Activated CD8-positive, alpha-beta memory T cell treated with anti-CD3 and anti-CD28 coated beads, Interleukin-2, amount 50 U/mL, for 48 hours (primary cell): ENCODE data around the gene FOSL1.
"Not testable (repeated sequence)": the region's sequence is repeated elsewhere in the genome, so short reads cannot be mapped to it uniquely, and the experiment has no call there.

ENCODE experiments used
- DNase-seq: peaks from one replicate; pipeline ENCODE4 v3.0.0-alpha.2; 2020

FOSL1 gene

GRCh38 chr11:65894034-65894591 lies 6.1 kb downstream of the FOSL1 start:
- peak; percentile 76 for DNase-seq

GRCh38 chr11:65892661-65893317 lies 7.4 kb downstream of the FOSL1 start:
- no peak for DNase-seq

DNA sequence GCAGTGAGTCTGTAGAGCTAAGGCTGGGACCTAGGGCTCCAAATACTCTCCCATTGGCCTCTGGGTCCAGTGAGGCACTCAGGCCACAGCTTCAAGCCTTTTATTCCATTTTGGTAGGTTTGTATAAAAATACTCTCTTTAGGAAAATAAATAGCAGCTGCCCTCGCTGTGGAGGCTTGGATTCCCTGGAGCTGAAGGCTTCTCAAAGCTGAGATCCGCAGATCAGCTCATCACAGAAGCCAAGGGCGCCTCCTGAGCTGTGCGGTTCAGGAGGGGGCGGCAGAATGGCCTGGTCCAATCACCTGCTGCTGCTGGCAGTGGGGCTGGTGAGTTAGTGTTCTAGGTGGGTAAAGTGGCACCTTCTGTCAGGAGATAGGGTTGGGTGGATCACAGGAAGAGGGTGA lies 8.0 kb downstream of the FOSL1 start:
- DNase-seq: not testable (repeated sequence)

- peak; percentile 82 for DNase-seq
Observed at GRCh38 chr11:65891219-65892136, 8.7 kb downstream of the FOSL1 start.

DNA sequence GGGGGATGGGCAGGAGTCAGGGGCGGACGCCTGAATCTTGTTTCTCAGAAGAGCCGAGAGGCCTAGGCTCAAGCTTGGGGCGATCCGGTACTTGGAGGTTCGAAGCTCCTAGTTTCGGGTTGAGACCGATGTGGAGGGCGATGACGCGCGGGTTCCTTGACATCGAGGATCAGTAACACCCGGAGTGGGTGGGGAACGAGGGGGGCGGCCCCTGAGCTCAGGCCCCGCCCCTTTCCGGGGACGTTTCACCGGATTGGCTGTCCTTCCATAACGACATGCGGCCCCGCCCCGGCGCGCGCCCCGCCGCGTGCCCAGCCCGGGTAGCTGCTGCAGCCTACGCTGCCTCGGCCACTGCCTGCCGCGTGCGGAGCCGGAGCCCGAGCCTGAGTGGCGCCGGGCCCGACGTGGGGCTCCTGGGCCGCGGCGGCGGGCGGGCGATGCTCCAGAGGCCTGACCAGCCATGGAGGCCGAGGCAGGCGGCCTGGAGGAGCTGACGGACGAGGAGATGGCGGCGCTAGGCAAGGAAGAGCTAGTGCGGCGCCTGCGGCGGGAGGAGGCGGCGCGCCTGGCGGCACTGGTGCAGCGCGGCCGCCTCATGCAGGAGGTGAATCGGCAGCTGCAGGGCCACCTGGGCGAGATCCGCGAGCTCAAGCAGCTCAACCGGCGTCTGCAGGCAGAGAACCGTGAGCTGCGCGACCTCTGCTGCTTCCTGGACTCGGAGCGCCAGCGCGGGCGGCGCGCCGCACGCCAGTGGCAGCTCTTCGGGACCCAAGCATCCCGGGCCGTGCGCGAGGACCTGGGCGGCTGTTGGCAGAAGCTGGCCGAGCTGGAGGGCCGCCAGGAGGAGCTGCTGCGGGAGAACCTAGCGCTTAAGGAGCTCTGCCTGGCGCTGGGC lies 9.6 kb downstream of the FOSL1 start, which contains the start of gene CCDC85B:
TSS of gene CCDC85B (plus strand) at position 350 of the 895 bp plus-strand sequence. CDS start at position 461, 111 bp downstream.
- DNase-seq: peak; percentile 99

DNA sequence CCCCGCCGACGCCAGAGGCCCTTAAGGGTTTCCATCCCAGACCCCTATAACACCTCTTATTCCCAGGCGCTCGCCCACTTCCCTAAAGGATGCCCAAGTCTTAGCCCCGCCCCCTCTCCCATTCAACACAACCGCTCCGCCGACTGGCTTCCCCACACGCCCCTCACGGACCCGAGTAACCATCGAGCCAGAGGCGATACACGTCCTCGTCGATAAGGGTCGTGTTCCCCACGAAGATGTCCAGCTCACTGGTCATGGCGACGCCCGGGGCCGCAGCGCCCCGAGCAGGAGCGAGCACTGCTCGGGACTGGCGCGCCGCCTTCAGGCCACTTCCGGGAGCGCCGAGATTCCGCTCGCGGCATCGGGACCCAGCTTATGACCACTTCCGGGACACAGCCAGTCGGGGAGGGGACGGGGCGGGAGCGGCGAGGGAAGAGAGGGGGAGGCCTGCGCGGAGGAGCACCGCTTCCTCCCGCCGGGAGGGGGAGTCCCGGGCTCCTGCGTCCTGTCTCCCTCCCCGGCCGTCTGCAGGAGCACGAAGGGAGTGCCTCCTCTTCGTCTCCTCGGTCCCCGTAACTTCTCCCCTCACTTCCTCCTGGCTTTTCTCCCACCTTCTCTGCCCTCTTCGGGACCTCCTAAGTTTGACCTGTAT lies 11.9 kb downstream of the FOSL1 start, which contains the start of gene FIBP:
TSS of gene FIBP (minus strand) at position 309 of the 652 bp plus-strand sequence. CDS start at position 256, 53 bp downstream.
- DNase-seq: peak; percentile 97

GRCh38 chr11:65887723-65888162 lies 12.4 kb downstream of the FOSL1 start:
- no peak for DNase-seq

DNA sequence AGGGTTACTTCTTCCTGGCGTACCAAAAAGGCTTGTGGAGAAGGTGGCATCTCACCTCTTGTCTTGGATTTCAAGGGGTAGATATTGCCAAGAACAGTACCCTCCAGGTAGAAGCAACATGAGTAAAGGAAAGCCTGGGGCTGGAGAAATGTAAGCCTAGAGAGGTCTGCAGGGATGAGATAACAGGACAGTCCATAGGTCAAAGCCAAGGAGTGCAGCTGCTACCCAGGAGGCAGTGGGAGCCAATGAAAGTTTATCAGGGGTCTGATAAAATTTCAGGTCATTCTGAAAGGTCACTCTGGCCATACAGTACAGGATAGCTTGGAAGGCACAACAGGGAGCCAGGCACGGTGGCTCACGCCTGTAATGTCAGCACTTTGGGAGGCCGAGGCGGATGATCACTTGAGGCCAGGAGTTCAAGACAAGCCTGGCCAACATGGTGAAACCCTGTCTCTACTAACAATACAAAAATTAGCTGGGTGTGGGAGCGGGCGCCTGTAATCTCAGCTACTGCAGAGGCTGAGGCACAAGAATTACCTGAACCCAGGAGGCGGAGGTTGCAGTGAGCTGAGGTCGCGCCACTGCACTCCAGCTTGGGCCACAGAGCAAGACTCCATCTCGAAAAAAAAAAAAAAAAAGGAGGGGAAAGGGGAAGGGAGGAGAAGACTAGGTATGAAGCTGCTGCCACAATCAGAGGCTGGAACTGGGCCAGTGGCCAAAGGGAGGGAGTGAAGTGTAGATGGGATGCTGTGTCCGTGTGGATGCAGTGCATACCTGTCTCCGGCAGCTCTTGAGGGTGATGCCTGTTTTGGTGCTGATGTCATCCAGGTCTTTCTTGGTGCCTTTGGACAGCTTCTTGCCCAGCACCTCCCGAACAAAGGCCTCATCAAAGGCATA lies 13.1 kb downstream of the FOSL1 start:
- no peak for DNase-seq

GRCh38 chr11:65885808-65886536 lies 14.2 kb downstream of the FOSL1 start:
- no peak for DNase-seq

- no peak for DNase-seq
Observed at GRCh38 chr11:65885231-65885630, 15.0 kb downstream of the FOSL1 start.

DNA sequence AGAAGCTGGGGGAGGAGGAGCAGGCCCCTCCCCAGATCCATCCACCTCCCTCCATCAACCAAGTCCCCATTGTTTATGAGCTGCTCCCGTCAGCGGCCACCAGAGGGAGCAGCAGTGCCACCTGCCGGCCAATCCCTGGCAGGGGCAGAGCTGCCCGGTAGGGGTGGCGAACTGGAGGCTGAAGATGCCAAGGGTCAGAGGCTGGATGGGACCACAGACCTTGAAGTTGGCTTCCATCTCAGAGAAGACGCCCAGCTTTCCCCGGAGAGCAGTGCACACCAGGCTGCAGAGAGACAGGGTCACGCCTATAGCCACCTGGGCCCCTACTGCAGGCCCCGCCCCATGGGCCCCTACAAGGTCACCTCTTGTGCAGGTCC lies 15.5 kb downstream of the FOSL1 start:
- DNase-seq: peak; percentile 92

- no peak for DNase-seq
Observed at GRCh38 chr11:65883786-65884715, 16.1 kb downstream of the FOSL1 start.

DNA sequence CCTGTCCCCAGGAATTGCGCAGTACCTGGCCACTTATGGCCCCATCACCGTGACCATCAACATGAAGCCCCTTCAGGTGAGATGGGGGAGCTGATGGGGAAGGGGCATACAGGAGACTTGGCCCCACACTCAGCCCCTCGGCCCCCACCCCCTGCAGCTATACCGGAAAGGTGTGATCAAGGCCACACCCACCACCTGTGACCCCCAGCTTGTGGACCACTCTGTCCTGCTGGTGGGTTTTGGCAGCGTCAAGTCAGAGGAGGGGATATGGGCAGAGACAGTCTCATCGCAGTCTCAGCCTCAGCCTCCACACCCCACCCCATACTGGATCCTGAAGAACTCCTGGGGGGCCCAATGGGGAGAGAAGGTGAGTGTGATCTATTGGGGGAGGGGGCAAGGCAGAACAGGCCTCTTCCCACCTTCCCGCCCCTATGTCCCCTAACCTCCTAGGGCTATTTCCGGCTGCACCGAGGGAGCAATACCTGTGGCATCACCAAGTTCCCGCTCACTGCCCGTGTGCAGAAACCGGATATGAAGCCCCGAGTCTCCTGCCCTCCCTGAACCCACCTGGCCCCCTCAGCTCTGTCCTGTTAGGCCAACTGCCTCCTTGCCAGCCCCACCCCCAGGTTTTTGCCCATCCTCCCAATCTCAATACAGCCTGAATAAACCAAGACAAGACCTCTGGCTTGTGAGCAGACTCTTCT lies 17.0 kb downstream of the FOSL1 start:
- no peak for DNase-seq

- DNase-seq: no peak
Observed at GRCh38 chr11:65882120-65883057, 17.8 kb downstream of the FOSL1 start.

DNA sequence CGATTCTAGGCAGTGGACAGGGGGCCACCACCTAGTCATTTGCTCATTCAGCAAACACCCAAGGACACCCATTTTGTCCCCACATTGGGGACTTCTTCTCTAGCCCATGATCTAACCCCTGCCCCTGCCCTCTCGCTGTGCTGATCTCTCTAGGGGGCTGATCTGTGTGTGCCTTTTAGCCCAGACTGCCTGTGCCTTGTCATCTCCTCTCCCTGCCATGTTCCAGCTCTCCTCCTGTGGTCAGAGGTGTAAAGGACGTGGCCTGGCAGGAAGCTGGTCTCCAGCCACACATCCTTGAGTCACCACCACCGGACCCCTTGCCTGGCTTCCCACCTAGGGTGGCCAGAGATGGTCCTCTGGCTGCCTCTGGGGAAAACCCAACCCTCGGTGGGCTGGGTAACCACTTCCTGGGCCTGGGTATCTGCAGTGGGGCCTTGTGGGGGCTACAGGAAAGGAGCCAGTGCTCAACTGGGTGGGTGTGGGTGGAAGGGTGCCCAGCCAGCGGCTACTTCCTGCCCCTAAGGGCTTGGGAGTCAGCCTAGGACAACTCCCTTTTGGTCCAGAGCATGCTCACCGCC lies 19.3 kb downstream of the FOSL1 start:
- DNase-seq: no peak

- no peak for DNase-seq
Observed at GRCh38 chr11:65880027-65880426, 20.2 kb downstream of the FOSL1 start.

- peak; percentile 72 for DNase-seq
Observed at GRCh38 chr11:65879617-65880016, 20.6 kb downstream of the FOSL1 start, which contains the start of gene CTSW. Gene CTSW (plus strand): TSS chr11:65879837. CDS start chr11:65879855, 18 bp downstream.
